ENCODE measurements around the gene FOXP4.

The FOXP4 gene, protein sequence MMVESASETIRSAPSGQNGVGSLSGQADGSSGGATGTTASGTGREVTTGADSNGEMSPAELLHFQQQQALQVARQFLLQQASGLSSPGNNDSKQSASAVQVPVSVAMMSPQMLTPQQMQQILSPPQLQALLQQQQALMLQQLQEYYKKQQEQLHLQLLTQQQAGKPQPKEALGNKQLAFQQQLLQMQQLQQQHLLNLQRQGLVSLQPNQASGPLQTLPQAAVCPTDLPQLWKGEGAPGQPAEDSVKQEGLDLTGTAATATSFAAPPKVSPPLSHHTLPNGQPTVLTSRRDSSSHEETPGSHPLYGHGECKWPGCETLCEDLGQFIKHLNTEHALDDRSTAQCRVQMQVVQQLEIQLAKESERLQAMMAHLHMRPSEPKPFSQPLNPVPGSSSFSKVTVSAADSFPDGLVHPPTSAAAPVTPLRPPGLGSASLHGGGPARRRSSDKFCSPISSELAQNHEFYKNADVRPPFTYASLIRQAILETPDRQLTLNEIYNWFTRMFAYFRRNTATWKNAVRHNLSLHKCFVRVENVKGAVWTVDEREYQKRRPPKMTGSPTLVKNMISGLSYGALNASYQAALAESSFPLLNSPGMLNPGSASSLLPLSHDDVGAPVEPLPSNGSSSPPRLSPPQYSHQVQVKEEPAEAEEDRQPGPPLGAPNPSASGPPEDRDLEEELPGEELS

GRCh38 chr6:41545703-41546474, at the start of gene FOXP4:
TSS of gene FOXP4 (plus strand) at chr6:41546381. CDS start at chr6:41565761, 19,380 bp downstream.
- peak; percentile 89 to 95 (median 94) for DNase-seq

GRCh38 chr6:41497573-41497972, 48.6 kb upstream of the FOXP4 start:
- no peak for DNase-seq

DNA sequence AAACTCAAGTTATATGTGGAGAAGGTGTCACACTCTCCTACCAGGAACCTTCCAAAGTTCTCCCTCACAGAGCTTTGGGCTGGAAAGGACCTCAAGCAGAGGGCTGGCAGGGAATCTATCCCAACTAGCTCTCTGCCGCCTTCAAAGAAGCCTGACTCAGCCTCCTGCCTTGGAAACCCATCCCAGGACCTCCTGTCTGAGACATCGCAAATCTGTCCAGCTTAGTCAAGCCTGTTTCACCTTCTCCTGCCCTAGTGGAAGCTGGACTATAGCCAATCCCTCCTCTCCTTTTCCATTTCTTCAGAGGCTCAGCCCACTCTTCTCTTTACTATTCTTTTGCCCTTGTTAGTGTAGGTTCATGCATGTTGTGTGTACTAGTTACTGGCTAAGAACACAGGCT, 48.2 kb upstream of the FOXP4 start:
- no peak for DNase-seq

- DNase-seq: no peak
Measured at GRCh38 chr6:41498968-41499599, 47.1 kb upstream of the FOXP4 start.

DNA sequence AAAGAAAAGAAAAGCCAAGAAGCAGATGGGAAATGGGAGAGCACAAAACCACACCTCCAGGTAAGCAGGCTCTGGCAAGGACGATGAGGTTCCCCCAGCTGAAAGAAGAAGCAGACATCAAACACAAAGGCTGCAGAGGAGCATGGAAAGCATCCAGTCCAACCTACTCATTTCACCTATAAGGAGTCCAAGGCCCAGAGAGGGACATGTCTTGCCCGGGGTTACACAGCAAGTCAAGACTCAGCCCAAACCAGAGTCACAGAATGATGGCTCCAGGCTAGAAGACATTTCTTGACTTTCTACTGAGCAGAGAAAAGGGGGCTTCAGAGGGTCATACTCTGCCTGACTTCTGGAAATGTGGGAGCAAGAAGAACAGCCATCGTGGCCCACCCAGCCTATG, 45.6 kb upstream of the FOXP4 start:
- DNase-seq: no peak

GRCh38 chr6:41502566-41502916, 43.6 kb upstream of the FOXP4 start:
- no peak for DNase-seq

GRCh38 chr6:41502917-41503671, 43.1 kb upstream of the FOXP4 start:
- peak in 1 of 3 experiments; percentile 20 for DNase-seq

GRCh38 chr6:41503827-41504465, 42.2 kb upstream of the FOXP4 start:
- DNase-seq: peak in 2 of 3 experiments; percentile 36 to 38

DNA sequence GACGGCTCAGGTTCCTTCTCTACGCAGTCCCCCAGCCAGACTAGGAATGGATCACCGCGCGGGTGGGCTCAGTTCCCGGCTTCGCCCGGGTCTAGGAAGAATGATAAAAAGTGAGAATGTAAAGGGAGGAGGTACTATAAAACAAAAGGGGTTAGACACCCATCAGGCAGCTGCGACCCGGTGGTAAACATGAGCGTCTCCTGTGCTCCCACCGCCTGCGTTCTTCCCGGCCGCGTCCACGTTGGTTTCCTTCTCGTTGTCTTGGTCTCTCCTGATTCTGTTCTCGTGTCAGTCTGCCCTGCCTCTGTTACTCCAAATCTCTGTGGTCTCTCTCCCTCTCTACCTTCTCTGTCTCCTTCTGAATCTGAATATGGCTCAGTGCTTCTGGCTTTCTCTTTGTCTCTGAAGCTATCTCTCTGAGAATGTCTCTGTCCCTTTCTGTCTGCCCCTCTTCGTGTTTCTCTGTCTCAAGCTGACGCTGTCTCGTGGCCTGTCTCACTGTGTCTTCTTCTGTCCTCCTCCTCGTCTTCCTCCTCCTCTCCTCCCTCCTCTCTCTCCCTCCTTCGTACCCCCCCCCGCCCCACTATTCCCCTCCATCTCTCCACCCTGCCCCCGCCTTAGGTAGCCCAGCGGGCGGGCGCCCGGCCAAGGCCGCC, 41.6 kb upstream of the FOXP4 start:
- no peak for DNase-seq

- no peak for DNase-seq
Measured at GRCh38 chr6:41505122-41506049, 40.8 kb upstream of the FOXP4 start.

GRCh38 chr6:41508479-41508878, 37.7 kb upstream of the FOXP4 start:
- DNase-seq: no peak

- DNase-seq: peak in 2 of 3 experiments; percentile 17 to 54
Measured at GRCh38 chr6:41509580-41509979, 36.6 kb upstream of the FOXP4 start.

DNA sequence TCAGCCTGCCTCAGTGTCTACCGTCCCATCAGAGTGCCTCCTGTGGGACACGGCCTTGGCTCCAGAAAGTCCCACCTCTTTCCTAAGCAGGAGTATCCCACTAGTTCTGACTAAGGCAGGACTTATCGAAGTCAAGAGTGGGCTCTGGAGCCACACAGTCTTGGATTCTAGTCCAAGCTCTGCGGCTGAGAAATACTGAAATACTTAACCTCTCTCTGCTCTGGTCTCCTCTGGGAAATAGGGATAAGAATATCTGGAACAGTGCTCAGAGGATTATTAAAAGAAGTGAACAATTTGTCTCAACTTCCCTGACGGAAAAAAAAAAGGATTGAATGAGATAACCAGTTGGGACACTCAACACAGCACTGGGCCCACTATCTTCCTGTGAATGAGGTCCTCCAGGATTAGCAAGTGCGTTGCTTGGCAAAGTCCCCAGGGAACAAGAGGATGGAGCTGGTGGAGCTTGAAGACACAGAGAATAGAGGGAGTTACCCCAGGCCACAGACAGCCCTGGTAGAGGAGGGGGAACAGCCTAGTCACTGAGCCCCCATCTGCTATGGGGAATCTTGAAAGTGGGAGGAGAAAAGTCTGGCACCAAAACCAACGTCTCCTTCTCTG, 34.6 kb upstream of the FOXP4 start:
- no peak for DNase-seq

DNA sequence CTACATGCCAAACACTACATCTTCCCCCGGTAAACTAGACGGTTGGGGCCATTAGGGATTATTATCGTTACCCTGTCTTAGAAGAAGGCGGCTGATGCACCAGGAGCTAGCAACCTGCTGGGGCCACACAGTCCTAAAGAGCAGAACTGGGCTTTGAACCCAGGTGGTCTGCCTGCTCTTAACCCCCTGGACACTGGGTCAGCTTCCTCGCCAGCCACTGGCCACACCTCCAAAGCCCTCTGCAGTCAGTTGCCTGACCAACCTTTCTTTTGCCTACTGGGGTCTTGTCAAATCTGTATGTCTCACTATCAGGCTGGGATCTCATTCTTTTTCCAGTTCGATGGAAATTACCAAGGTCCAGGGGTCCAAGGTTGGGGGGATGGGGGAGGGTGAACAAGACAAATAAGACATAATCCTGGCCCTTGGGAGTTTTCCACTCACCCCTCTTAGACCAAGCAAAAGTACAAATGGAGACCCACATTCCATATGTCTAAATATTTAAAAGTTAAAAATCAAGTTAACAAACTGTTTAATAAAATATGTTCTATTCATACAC, 34.0 kb upstream of the FOXP4 start:
- no peak for DNase-seq

GRCh38 chr6:41515995-41516394, 30.2 kb upstream of the FOXP4 start:
- peak; percentile 48 to 87 (median 83) for DNase-seq

DNA sequence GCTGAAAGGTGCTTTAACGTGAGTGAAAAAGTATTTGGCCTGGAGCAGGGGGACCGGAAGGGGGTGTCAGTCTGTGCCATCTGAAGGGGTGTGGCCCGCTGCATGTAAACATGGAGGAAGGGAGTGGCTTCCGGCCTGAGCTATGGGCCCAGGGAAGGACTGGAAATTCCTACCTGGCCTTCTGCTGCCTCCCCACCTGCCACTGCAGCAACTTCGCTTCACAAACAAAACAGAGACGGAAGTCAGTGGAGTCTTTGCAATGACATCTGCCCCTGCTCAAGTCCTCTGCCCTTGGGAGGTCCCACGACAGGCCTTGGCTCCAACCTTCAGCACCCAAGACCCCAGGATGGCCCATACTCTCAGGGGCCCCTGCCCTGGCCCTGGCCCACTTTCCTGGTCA, 28.1 kb upstream of the FOXP4 start:
- DNase-seq: no peak

GRCh38 chr6:41519305-41519744, 26.9 kb upstream of the FOXP4 start:
- no peak for DNase-seq

DNA sequence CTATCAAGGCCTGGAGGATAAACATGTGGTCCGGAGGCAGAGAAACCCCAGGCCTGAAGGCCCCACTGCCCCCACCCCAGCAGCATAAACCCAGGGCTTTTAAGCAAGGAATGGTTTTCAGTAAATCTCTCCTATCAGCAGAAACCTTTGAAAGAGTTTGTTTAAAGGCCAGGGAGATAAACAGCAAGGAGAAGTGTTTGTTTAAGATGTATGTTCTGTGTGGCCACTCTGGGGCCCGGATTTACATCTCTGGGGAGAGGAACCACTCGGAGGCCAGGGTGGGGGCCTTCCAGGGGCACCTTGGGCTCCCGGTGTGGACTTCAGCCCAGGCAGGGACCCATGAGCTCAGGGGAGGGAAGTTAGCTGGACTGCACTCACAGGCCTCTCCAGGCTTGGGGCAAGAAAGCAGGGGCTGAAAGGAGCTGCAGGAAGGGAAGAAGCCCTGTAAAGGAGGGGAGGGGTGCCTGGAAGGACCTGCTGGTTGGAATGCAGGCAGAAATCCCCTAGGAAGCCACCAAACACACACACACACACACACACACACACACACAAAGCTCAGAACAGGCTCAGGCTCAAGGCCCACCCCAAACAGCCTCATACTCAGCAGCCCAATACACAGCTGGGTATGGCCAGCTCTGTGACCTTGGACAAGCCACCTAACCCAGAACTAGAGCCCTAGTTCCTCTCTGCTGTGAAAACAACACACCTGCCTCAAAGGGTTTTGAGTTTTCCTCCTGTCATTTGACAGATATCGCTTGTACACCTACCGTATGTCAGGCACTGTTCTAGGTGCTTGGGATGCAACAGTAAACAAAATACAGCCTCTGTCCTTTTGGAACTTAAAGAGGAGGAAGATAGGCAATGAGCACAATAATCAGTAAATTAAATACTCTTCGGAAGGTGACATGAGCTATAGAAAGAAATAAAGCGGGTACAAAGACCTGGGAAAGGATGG, 26.2 kb upstream of the FOXP4 start:
- DNase-seq: peak in 1 of 3 experiments; percentile 20
